ENCODE measurements around the gene E2F4. TPM values are rescaled to one million over a fixed set of nuclear protein-coding genes. Genes with fewer than 3 reads are reported as not detected.

E2F4 gene
- total RNA-seq, 1 experiment from 2014 or later = 81.0 TPM

DNA sequence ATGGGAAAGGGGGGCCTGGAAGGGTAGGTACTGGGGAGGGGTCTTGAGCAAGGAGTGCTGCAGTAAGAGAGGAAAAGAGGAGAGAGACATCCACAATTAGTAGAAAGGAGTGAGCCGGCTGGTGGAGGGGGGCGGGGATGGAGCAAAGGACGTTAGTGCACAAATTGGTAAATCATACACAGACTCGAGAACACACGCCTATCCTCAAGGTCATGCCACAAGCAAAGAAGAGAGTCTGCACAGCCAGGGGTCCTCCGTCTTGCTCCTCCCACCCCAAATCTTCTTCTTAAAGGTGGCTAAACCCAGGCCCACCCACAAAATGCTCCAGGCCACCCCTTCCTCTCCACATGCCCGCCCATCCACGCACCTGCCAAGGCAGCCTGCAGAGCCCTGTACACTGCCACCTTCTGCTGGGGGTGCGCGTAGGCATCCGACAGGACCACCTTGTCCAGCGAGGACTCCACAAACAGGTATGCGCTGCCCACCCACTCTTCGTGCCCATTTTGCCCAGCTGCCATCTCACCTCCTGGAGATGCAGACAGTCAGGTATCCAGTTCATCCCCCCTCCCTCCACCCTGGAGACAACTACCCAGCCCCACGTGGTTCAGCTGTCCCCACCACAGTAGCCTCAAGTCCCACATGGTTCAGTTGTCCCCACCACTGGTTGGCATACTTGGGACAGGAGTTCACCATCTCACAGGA, 35.7 kb upstream of the E2F4 start:
- H3K4me3 Mint-ChIP-seq (ENCODE audit: unreplicated experiment) = no peak overlapping the region
- H3K27ac Mint-ChIP-seq (ENCODE audit: low read depth, unreplicated experiment) = no peak overlapping the region
- intact Hi-C loops (cut with micrococcal nuclease) = no loop called here
- no TSS peak for BruUV-seq (replicated peaks)
- DNase-seq (ENCODE audit: unreplicated experiment) = no peak
- H3K4me1 Mint-ChIP-seq (ENCODE audit: insufficient read depth, unreplicated experiment) = peaks cover 14% of the 10 kb centered on the region
- H3K9me3 Mint-ChIP-seq (ENCODE audit: unreplicated experiment) = no peaks in the 10 kb centered on the region
- peaks cover 7% of the 10 kb centered on the region for H3K36me3 Mint-ChIP-seq (ENCODE audit: insufficient read depth, unreplicated experiment)
- ChIA-PET POLR2A (interaction anchor here (1.8 kb wide), 1 partner anchor 17 kb away, joined by 6 read pairs; no protein-coding TSS in a partner anchor), CTCF (interaction anchor here (0.6 to 5.1 kb wide), 11 partner anchors 9 to 360 kb away, joined by 3 to 29 read pairs (median 4); no protein-coding TSS in a partner anchor)
- H3K27me3 Mint-ChIP-seq (ENCODE audit: insufficient read depth, unreplicated experiment) = no peaks in the 10 kb centered on the region
- TF ChIP-seq, protein P1, sequence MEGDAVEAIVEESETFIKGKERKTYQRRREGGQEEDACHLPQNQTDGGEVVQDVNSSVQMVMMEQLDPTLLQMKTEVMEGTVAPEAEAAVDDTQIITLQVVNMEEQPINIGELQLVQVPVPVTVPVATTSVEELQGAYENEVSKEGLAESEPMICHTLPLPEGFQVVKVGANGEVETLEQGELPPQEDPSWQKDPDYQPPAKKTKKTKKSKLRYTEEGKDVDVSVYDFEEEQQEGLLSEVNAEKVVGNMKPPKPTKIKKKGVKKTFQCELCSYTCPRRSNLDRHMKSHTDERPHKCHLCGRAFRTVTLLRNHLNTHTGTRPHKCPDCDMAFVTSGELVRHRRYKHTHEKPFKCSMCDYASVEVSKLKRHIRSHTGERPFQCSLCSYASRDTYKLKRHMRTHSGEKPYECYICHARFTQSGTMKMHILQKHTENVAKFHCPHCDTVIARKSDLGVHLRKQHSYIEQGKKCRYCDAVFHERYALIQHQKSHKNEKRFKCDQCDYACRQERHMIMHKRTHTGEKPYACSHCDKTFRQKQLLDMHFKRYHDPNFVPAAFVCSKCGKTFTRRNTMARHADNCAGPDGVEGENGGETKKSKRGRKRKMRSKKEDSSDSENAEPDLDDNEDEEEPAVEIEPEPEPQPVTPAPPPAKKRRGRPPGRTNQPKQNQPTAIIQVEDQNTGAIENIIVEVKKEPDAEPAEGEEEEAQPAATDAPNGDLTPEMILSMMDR (IDR thresholded peaks at IDR 0.05; ENCODE audit: unreplicated experiment) = no peak

DNA sequence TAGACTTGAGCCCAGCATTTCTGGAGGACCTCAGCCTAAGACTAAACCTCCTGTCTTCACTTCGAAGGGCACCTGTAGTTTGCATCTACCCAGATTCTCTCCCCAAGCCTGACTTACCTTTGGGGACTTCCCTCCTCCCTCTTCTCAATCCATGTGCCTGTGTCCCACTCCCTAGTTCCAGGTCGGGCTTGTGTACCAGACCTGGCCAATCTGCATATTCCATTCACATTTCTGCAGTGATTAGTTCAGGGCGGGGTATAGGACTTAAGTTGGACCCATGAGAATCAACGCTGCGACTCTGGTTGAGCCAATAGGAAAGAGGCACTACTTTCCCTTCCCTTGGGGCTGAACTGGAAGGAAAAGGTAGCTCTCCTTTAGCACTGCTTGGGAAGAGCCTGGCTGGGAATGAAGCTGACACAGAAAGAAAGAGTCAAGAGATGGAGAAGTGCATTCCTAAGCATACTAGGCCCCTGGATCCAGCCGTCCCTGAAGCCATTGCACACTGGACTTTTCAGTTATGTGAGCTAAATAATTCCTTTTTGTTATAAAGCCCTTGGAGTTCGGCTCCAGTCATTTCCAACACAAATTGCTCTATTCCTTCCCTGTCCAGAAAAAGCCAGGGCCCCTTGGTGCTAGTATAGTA, 34.7 kb upstream of the E2F4 start:
- intact Hi-C loops (cut with micrococcal nuclease) = no loop called here
- ChIA-PET CTCF (interaction anchor here (0.6 to 5.1 kb wide), 9 partner anchors 10 to 361 kb away, joined by 3 to 29 read pairs (median 4); partner anchors contain the start of gene TMEM208), POLR2A (interaction anchor here (0.6 to 1.8 kb wide), 5 partner anchors 8 to 175 kb away, joined by 3 to 6 read pairs (median 5); partner anchors contain the start of gene NOL3)
- Mint-ChIP-seq H3K9me3 (ENCODE audit: unreplicated experiment) (no peaks in the 10 kb centered on the region), H3K27me3 (ENCODE audit: insufficient read depth, unreplicated experiment) (no peaks in the 10 kb centered on the region), H3K36me3 (ENCODE audit: insufficient read depth, unreplicated experiment) (peaks cover 13% of the 10 kb centered on the region), H3K4me1 (ENCODE audit: insufficient read depth, unreplicated experiment) (peaks cover 14% of the 10 kb centered on the region), H3K4me3 (ENCODE audit: unreplicated experiment) (no peak overlapping the region), H3K27ac (ENCODE audit: low read depth, unreplicated experiment) (no peak overlapping the region)
- no peak for DNase-seq (ENCODE audit: unreplicated experiment)
- BruUV-seq (replicated peaks) = no TSS peak
- TF ChIP-seq, protein P1 (IDR thresholded peaks at IDR 0.05; ENCODE audit: unreplicated experiment) = no peak

DNA sequence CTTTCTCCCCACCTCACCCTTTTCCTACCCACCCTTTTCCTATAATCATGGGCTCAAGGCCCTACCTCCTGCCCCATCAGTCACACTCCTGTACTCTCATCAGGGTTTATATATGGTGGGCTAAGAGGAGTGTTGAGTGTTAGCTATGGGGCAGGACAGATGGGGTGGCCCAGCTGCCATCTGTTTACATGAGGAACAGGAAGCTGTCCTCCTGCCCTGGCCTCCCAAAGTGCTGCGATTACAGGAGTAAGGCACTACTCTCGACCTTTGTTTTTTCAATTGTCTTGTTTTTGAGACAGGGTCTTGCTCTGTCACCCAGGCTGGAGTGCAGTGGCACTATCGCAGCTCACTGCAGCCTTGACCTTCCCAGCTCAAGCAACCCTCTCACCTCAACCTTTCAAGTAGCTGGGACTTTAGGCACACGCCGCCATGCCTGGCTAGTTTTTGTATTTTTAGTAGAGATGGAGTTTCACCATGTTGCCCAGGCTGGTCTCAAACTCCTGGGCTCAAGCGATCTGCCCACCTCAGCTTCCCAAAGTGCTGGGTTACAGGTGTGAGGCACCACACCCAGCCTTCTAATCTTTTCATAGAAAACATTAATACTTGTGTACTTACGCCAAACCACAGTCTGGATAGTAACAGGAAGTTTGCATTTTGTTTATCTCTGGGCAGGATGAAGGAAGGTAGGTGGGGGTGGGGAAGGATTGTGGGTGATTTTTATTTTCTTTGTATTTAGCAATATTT, 33.9 kb upstream of the E2F4 start:
- ChIA-PET POLR2A (interaction anchor here (0.6 to 4.6 kb wide), 8 partner anchors 9 to 174 kb away, joined by 3 to 94 read pairs (median 5); partner anchors contain the start of genes NOL3 and TMEM208), CTCF (interaction anchor here (0.7 to 5.1 kb wide), 10 partner anchors 11 to 221 kb away, joined by 3 to 29 read pairs (median 4); partner anchors contain the start of gene TMEM208)
- no peak for DNase-seq (ENCODE audit: unreplicated experiment)
- intact Hi-C loops (cut with micrococcal nuclease) = no loop called here
- TSS peak; percentile 21 for BruUV-seq (replicated peaks)
- TF ChIP-seq, protein P1 (IDR thresholded peaks at IDR 0.05; ENCODE audit: unreplicated experiment) = no peak
- Mint-ChIP-seq H3K4me1 (ENCODE audit: insufficient read depth, unreplicated experiment) (peaks cover 12% of the 10 kb centered on the region), H3K36me3 (ENCODE audit: insufficient read depth, unreplicated experiment) (peaks cover 13% of the 10 kb centered on the region), H3K27me3 (ENCODE audit: insufficient read depth, unreplicated experiment) (no peaks in the 10 kb centered on the region), H3K4me3 (ENCODE audit: unreplicated experiment) (peak overlapping the region; percentile 84), H3K9me3 (ENCODE audit: unreplicated experiment) (no peaks in the 10 kb centered on the region), H3K27ac (ENCODE audit: low read depth, unreplicated experiment) (no peak overlapping the region)

Data from MCF 10A (cell line).